ENCODE results near the gene REN.

REN gene

DNA sequence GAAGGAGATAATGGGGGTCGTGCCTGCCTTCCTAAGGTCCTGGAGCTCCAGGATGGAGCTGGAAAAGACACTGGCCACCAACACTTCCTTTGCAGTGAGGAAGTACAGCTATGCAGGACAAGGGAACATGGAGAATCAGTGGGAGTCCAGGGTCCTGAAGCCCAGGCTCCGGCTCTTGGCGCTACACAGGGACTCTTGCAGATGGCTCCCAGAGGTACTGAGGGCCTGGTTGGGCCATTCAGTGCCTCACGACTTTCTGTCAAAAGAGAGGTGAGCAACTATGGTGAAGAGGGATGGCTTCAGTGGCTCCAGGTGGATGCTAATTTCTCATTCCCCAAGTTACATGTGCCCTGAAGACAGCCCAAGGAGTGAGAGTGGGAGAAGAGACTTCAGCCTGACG is 12.5 kb downstream of the REN start:
- Mint-ChIP-seq H3K4me3 (no peak overlapping the region), H3K27ac (no peak overlapping the region), H3K9me3 (no peaks in the 10 kb centered on the region), H3K36me3 (no peaks in the 10 kb centered on the region), H3K4me1 (peaks cover 2% of the 10 kb centered on the region), H3K27me3 (peaks cover 24% of the 10 kb centered on the region)
- ATAC-seq (ENCODE audit: low read depth) (no peak), DNase-seq (ENCODE audit: low spot score in 2 of 2) (no peak)

DNA sequence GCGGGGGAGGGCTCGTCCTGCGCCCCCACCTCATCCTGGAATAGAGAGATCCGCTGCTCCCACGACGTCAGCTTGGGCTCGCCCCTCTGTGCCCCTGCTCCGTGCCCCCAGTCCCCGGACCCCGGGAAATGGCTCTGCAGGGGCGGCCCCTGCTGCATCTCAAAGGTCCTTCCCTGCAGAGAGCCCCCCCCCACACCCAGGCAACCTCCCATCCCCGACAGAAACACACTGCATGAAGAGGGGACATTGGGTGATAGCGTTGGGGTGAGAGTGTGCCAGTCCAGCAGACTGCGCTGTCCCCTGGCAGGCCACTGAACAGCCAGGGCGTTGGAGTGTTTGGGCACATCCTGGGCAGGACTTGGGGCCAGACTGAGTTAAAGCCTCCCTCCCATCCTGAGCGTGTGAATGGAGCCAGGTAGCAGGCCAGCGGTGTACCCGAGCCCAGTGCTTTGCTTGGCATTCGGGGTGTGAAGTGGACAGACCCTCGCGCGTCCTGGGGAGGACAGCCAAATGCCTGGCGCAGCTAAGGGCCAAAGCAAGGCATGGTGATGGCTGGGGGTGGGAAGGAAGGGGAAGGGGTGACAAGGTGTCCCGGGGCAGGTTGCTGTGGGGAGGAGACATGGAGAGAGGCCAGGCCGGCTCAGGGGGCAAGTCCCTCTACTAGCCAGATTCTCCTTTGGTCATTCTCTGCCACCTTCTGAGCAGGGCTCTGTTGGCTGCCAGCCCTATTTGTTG is 13.7 kb downstream of the REN start:
- Mint-ChIP-seq H3K36me3 (no peaks in the 10 kb centered on the region), H3K27ac (no peak overlapping the region), H3K27me3 (peaks cover 20% of the 10 kb centered on the region), H3K9me3 (no peaks in the 10 kb centered on the region), H3K4me1 (peaks cover 4% of the 10 kb centered on the region), H3K4me3 (peak overlapping the region; percentile 76)
- ATAC-seq (ENCODE audit: low read depth): peak; percentile 1
- no peak for DNase-seq (ENCODE audit: low spot score in 2 of 2)

DNA sequence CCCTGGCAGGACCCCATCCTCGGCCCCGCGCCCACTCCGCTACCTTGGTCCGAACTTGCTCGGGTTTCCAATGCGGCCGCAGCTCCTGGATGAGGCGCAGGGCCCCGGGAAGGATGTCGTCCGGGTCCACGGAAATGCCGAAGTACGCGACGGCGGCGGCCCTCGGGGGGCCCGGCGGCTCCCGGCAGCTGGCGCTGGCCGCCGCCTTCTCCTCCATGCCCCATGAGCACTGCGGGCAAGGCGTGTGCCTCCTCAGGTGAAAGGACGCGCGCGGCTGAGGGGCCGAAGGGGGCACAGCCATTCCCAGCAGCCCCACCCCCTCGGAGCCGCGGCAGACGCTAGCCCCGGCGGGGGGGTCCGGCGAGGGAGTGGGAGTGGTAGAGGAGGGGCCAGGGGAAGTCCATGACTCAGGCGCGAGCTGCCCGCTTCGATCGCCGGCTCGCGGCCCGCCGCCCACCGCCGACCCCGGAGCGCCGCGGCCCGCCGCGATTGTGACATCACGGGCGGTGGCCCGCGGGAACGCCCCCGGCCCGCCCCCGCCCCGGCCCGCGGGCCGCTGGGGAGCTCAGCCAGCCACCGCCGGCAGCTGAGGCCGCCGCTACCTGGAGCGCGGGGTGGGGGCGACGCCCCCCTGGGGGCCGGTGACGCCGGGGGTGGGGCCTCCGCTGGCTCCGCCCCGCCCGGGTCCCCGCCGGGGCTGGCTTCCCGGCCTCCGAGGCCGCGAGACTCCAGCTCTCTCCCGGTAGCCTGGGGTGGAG is 14.4 kb downstream of the REN start, which contains the start of gene ETNK2:
Gene ETNK2, minus strand, starts transcription at position 493 of the 758 bp plus-strand sequence. Its CDS starts 192 bp downstream, at position 301.
- peak; percentile 40 to 54 for DNase-seq (ENCODE audit: low spot score in 2 of 2)
- Mint-ChIP-seq H3K9me3 (no peaks in the 10 kb centered on the region), H3K36me3 (no peaks in the 10 kb centered on the region), H3K4me3 (peak within 1 kb of the TSS; percentile 76), H3K4me1 (peaks cover 2% of the 10 kb centered on the region), H3K27me3 (peaks cover 20% of the 10 kb centered on the region), H3K27ac (no peak within 1 kb of the TSS)
- ATAC-seq (ENCODE audit: low read depth): peak; percentile 77

DNA sequence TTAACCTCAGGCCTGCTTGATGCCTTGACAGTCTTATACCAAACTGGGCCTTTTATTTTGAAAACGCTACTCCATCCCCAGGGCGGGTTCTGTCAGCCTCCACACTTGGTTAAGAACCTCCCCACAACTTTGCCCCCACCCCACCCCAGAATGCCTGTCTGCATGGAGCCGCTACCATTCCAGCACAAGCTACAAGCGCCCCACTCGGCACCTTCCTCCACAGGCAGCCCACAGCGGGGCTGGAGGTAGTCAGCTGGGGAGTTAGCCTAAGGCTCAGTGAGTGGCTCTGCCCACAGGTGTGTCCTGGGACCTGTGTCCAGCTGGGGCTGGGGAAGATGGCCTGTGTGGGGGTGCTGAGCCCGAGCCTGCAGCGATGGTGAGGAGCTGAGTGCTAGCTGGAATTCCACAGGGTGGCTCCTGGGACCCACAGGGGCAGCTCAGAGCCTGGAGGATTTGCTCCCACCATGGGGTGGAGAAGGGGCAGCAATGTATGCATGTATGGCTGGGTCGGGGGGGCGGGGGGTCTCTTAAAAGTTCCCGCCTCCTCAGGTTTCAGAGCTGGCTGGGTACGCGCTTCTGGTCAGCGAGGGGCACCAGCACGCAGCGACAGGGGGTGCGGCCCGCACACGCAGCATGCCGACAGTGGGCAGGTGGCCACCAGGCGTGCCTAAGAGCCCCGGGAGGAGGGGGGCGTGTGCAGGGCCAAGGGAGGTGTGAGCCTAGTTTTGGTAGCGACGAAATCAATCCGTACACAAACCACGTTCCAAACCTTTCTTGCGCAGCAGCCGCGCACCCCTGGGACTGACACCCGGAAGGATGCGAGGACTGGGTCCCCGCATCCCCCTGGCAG is 15.2 kb downstream of the REN start:
- Mint-ChIP-seq H3K4me3 (peak overlapping the region; percentile 76), H3K27me3 (peaks cover 20% of the 10 kb centered on the region), H3K36me3 (no peaks in the 10 kb centered on the region), H3K27ac (no peak overlapping the region), H3K4me1 (peaks cover 2% of the 10 kb centered on the region), H3K9me3 (no peaks in the 10 kb centered on the region)
- peak; percentile 40 for ATAC-seq (ENCODE audit: low read depth)
- DNase-seq (ENCODE audit: low spot score in 2 of 2): no peak

DNA sequence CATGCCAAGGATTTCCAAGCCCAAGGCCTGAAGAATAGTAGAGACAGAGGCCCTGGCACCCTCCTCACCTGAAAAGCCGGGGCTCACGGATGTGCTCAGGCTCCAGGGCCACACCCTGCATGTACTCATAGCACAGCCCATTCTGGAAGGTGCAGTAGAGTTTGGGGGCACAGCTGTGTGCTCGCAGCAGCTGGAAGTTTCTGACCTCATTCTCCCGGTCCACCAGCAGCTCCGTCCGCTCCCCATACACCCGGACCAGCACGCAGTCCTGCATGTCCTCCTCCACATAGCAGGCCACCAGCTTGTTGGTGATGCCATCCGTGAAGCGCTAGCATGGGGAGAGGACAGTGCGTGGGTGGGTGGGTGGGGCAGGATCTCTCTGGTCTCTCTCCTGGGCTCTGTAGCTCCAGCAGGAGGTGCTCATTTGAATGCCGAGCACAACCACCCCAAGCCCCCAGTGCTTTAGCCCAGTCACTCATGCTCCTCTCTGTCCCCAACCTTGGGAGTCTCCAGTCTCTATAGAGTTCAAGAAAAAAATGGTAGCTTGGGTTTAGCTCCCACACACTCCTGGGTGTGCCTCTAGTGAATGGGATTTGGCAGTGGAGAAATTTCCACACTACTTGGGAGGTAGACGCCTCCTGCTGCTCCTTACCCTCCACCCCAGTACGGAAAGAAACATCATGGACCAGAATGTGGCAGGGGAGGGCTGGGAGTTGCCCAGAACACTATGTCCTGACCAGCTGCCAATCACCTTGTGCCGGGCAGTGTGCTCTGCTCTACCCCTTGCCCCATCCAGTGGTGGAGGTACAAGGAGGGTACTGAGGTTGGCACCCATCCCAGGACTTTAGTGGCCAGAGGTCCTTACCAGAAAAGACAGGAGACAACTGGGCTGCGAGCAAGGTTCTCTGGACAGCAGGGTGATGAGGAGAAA is 16.2 kb downstream of the REN start:
- no peak for ATAC-seq (ENCODE audit: low read depth)

DNA sequence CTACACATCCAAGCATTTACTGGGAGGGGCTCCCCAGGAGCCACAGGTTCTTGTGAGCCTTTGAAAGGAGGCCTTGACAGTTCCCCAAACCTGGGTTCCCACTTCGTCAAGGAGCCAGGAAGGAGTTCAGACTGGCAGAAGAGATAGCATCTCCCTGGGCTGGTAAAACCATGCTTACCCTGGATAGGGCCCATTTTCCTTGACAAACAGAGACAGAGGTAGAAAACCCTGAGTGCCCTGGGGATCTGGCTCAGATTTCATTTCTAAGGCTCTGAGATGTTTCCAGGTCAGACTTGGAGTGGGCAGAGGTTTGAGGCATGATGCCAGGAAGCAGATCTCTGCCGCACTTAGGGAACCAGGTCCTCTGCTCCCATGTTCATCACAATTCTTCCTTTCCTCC is 17.0 kb downstream of the REN start:
- Mint-ChIP-seq H3K4me3 (no peak overlapping the region), H3K27me3 (peaks cover 20% of the 10 kb centered on the region), H3K27ac (no peak overlapping the region), H3K36me3 (no peaks in the 10 kb centered on the region), H3K9me3 (no peaks in the 10 kb centered on the region), H3K4me1 (peaks cover 2% of the 10 kb centered on the region)
- ATAC-seq (ENCODE audit: low read depth) (no peak), DNase-seq (ENCODE audit: low spot score in 2 of 2) (no peak)

More for the DNA sequence above, 16.2 kb downstream of the REN start:
- no peak for DNase-seq (ENCODE audit: low spot score in 2 of 2)
- no peaks in the 10 kb centered on the region for H3K9me3 Mint-ChIP-seq
- H3K4me3 Mint-ChIP-seq: peak overlapping the region; percentile 34
- H3K27ac Mint-ChIP-seq: no peak overlapping the region
- peaks cover 2% of the 10 kb centered on the region for H3K4me1 Mint-ChIP-seq
- peaks cover 17% of the 10 kb centered on the region for H3K27me3 Mint-ChIP-seq
- H3K36me3 Mint-ChIP-seq: no peaks in the 10 kb centered on the region

DNA sequence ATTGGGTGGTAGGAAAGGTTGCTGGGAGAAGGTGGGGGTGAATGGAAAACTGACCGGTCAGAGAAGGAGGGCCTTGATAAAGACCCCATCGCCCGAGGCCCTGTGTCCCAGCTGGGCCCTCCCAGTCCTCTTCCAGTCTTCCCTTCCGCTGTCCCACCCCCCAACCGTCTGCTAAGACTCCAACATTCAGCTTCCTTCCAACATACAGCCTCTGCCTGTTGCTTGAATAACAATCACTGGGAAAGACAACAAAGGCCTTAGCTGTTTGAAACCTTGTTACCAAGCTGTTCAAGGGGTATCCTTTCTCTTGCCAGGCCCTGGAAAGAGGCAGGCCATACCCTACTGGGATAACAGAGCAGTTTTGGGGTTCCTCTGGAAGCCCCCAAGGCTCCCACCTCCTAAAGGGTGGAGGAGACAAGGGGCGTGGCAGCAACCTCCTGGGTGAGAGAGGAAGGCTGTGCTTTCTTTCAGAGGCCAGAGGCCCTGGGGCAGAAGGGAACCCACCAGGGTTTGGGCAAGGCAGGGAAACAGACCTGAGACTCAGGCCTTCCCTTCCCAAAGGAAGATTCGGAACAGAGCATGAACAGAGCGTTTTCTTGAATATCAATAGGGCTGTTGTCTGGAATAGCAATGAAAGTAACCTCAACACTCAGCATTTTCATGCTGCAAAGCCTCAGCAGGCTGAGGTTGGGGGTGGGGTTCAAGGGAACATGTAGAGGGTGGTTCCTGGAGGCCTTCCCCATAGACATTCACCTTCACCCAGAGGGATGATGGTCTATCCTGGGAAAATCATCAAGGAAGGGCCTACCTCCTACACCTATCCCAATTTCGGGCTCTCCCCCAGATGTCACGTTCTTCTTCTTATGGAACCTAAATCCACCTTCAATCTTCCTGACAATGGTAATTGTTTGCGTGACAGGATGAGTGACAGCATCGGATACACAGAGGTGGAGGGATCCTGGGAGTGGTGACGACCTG is 18.4 kb downstream of the REN start:
- no peak for DNase-seq (ENCODE audit: low spot score in 2 of 2)
- Mint-ChIP-seq H3K27ac (no peak overlapping the region), H3K4me1 (peaks cover 2% of the 10 kb centered on the region), H3K9me3 (no peaks in the 10 kb centered on the region), H3K27me3 (peaks cover 14% of the 10 kb centered on the region), H3K4me3 (no peak overlapping the region), H3K36me3 (no peaks in the 10 kb centered on the region)
- ATAC-seq (ENCODE audit: low read depth): no peak

DNA sequence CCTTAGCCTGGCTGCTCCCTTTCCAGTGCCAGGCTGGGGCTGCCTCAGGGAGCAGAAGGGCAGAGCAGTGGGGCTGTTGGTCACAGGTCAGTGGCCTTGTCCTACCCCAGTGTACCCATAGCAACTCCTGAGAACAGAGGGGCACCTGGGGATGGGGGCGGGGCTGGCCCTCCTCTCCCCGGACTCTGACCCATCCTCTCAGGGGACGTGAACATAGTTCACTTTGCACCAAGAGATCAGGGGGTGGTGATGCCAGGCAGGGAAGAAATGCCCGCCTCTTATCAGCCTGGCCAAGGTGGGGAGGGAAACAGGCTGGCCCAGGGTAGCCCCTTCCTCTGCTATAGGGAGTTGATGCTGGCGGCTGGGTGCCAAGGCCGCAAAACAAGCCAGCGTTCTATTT is 19.2 kb downstream of the REN start:
- Mint-ChIP-seq H3K4me3 (no peak overlapping the region), H3K27ac (no peak overlapping the region), H3K4me1 (peaks cover 2% of the 10 kb centered on the region)

DNA sequence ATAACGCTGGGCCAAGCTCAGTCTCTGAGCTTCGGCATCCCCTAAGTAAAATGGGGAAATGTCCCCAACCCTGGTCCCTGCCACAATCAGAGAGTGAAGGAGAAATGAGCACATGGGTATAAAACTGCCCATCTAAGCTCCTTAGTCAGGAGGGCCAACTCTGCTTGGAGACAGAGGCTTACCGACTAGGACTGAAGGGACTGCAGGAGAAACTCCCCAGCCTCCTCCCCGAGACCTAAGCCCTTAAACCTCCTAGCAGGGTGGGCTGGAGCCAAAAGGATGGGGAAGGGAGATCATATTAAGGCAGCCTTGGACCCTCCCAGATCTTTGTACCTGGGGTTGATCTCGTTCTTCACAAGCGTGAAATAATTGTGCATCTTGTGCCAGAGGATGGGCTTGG is 19.8 kb downstream of the REN start:
- ATAC-seq (ENCODE audit: low read depth) (no peak), DNase-seq (ENCODE audit: low spot score in 2 of 2) (no peak)
- Mint-ChIP-seq H3K4me1 (peaks cover 2% of the 10 kb centered on the region), H3K36me3 (no peaks in the 10 kb centered on the region), H3K4me3 (no peak overlapping the region), H3K9me3 (no peaks in the 10 kb centered on the region), H3K27me3 (peaks cover 12% of the 10 kb centered on the region), H3K27ac (no peak overlapping the region)

More for the DNA sequence above, 19.2 kb downstream of the REN start:
- DNase-seq (ENCODE audit: low spot score in 2 of 2) (no peak), ATAC-seq (ENCODE audit: low read depth) (no peak)
- Mint-ChIP-seq H3K9me3 (no peaks in the 10 kb centered on the region), H3K36me3 (no peaks in the 10 kb centered on the region), H3K27me3 (peaks cover 10% of the 10 kb centered on the region)

DNA sequence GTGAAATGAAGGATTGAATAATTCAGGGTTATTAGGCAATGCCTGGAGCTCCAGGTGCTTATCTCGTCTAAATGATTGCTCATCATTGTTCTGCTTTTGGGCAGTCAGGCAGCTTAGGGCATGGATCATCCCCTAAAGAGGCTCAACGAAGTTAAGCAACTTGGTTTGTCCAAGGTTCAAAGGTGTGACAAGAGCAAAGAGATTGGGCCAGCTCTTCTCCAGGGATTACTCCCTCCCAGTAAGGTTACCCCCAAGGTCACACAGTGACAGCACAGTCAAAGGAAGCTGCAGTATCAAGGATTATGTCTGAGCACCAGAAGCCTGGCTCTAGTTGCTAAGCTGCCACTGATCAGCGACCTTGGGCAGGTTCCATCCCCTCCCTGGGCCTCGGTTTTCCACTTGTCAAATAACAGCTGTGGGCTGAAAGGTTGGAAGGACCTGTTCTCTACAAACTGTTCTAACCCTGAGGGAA is 21.1 kb downstream of the REN start:
- peaks cover 13% of the 10 kb centered on the region for H3K27me3 Mint-ChIP-seq
- H3K4me1 Mint-ChIP-seq: peaks cover 2% of the 10 kb centered on the region
- no peak overlapping the region for H3K4me3 Mint-ChIP-seq
- ATAC-seq (ENCODE audit: low read depth): no peak
- no peak overlapping the region for H3K27ac Mint-ChIP-seq
- no peak for DNase-seq (ENCODE audit: low spot score in 2 of 2)
- H3K36me3 Mint-ChIP-seq: peaks cover 2% of the 10 kb centered on the region
- peaks cover 2% of the 10 kb centered on the region for H3K9me3 Mint-ChIP-seq

DNA sequence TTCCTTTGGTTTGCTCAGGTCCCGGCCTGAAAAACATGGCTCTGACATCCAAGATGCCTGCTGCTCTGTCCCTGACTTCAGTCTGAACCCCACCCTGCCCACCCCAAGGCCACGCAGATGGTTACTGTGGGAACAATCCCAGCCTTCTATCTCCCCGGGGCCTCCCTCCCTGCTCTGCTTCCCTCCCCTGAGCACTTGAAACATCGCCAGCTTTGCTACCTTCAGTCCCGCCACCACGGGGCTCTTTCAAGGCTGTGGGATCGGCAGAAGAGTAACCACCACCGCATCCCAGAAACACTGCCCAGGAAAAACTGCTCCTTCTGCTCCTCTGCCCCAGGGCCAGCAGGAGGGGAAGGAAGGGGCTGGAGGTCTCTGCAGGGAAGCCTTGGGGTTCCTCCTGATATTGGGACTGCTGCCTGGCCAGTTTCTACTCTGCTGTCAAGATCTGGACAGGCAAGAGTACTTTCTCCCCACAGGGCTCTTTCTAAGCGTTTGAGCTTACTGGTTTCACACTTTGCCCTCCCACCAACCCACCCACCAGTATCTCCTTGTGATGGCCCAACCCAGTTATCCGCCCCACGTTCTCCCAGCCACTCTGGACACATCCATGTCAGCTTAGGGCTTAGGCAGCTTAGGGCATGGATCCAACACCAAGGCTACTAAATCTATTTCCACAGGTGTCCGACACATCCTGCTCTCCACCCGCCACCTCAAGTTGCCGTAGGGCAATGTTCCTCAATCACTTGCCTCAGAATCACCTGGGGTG is 22.7 kb downstream of the REN start:
- DNase-seq (ENCODE audit: low spot score in 2 of 2): no peak
- Mint-ChIP-seq H3K4me3 (no peak overlapping the region), H3K4me1 (peaks cover 2% of the 10 kb centered on the region), H3K36me3 (peaks cover 2% of the 10 kb centered on the region), H3K27ac (no peak overlapping the region), H3K9me3 (peaks cover 2% of the 10 kb centered on the region), H3K27me3 (peaks cover 16% of the 10 kb centered on the region)
- ATAC-seq (ENCODE audit: low read depth): no peak

Data from memory B cell (primary cell).